Spleen (tissue), 7 donors: ENCODE measurements around the gene PKD2L2.

ENCODE experiments used
- POLR2A ChIP-seq, 3 donors: fragments of 450-650 bp; IDR thresholded peaks; one replicate each; pipeline ENCODE4 v1.5.1; 2017; ENCODE audit warnings: antibody characterized with exemption in 3 of 3, mild to moderate bottlenecking in 1 of 3
- POLR2AphosphoS5 ChIP-seq, 3 donors: sonication (generic); formaldehyde crosslinking; IDR thresholded peaks; one replicate each; pipeline ENCODE4 v1.5.1; 2017; ENCODE audit warnings: antibody characterized with exemption in 3 of 3
- TF ChIP-seq, protein P1 (sequence below), 11 experiments: fragments of 200-600 bp in 7 of 11; fragments of 450-650 bp in 4 of 11; sonication (generic) in 4 of 11; IDR thresholded peaks in 8 of 11; conservative IDR thresholded peaks in 3 of 11; 1 replicate in 7 of 11; 2 replicates in 4 of 11; pipeline versions ENCODE4 v1.4.0 to v1.8.0; 2016 to 2021; ENCODE audit warnings: antibody characterized with exemption in 11 of 11, inconsistent platforms in 4 of 11, mild to moderate bottlenecking in 1 of 11
- donor health status: DM: no; HTN: no; CAD: no; lungs with moderate emphysema.
- donor health status: DM: no; HTN: no; CAD: no.
- donor health status: DM: no; HTN: no; CAD: no.

DNA sequence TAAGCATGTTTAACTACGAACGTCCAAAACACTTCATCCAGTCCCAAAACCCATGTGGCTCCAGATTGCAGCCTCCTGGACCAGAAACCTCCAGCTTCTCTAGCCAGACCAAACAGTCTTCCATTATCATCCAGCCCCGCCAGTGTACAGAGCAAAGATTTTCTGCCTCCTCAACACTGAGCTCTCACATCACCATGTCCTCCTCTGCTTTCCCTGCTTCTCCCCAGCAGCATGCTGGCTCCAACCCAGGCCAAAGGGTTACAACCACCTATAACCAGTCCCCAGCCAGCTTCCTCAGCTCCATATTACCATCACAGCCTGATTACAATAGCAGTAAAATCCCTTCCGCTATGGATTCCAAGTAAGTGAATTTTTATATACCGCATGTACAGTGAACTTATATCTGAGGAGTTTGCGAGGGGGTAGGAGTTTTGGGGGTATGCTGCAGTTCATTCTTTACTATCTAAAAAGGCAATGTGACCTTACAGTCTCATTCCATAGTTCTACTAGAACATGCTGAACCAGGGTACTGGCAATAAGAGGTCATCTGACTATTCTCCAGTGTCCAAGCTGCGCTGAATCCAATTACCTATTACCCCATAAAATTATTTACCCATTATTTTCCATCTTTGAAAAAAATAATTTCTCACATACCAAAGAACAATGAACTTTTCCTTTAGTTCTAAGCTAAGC is 18.5 kb upstream of the PKD2L2 start:
- TF ChIP-seq, protein P1, sequence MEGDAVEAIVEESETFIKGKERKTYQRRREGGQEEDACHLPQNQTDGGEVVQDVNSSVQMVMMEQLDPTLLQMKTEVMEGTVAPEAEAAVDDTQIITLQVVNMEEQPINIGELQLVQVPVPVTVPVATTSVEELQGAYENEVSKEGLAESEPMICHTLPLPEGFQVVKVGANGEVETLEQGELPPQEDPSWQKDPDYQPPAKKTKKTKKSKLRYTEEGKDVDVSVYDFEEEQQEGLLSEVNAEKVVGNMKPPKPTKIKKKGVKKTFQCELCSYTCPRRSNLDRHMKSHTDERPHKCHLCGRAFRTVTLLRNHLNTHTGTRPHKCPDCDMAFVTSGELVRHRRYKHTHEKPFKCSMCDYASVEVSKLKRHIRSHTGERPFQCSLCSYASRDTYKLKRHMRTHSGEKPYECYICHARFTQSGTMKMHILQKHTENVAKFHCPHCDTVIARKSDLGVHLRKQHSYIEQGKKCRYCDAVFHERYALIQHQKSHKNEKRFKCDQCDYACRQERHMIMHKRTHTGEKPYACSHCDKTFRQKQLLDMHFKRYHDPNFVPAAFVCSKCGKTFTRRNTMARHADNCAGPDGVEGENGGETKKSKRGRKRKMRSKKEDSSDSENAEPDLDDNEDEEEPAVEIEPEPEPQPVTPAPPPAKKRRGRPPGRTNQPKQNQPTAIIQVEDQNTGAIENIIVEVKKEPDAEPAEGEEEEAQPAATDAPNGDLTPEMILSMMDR (IDR thresholded peaks at IDR 0.05 in 8 of 11, conservative IDR thresholded peaks at IDR 0.05 in 3 of 11), result no peak
- TF ChIP-seq POLR2AphosphoS5 (IDR thresholded peaks at IDR 0.05) (no peak), POLR2A (IDR thresholded peaks at IDR 0.05) (no peak)
